HPDE6-E6E7 (cell line): ENCODE data around the gene MFSD6L.
"Not testable (repeated sequence)": the region's sequence is repeated elsewhere in the genome, so short reads cannot be mapped to it uniquely, and the experiment has no call there.

ENCODE experiments used
- DNase-seq: peaks from one replicate; pipeline ENCODE4 v3.0.0; 2011; ENCODE audit warnings: missing footprints; ENCODE audit errors: extremely low spot score

The MFSD6L gene

GRCh38 chr17:8825802-8826201 is 26.6 kb upstream of the MFSD6L start:
- DNase-seq = no peak

- no peak for DNase-seq
These were observed 24.1 kb upstream of the MFSD6L start for GRCh38 chr17:8823279-8823678.

DNA sequence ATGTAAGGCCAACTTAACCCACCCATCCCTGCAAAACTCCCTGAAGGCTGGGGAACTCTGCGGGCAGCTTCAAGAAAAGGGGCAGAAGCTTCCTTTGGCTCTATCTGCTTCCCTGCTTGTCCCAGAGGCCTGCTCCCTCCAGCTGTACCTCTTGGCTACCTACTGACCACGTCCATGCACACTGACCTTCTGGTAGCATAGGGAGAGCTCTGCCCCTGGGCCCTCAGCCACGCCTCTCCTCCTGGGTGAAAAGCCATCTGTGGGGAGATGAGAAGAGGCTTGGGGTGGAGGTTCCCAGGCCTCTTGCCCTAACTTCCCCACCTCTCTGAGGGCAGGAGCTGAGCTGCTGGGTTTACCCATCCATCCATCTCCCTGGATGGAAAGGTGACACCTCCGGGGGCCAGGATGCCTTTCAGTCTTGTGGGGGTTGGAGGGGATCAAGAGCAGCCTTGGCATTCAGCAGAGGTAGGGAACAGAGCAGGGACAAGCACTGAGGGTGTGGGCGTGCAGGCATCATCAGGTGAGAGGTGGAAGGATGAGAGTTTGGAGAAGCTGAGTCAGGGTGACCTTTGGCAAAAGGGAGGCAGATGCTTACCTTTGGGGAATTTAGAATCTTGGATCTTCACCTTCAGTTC is 23.4 kb upstream of the MFSD6L start:
- no peak for DNase-seq

DNA sequence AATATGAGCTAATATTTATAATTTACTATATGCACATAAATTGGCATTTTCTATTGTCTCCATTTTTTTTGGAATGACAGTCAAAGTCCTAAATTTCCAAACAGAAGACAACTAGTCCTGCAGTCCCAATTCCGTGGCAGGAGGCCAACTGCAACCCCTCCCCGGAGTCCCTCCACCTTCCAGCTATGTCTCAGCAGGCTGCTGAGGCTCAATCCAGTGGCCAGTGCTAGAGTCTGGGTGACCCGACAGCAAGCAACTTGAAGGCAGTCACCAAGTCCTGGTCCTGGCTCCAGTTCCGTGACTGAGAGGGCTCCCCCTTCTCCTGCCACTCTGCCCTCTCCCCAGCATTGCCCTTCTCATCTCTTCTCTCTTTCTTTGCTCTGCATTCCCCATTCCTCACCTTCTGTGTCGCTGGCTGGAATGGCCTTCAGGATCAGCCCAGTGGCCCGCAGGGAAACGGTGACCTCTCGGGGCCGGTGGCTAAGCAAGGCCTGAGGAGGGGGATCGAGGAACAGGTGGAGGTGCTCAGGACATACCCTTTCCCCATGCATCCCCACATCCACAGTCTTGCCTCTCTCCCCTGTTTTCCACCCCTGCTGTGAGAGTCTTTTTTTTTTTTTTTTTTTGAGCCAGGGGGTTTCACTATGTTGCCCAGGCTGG is 22.4 kb upstream of the MFSD6L start:
- DNase-seq = no peak

GRCh38 chr17:8820311-8821010 is 21.3 kb upstream of the MFSD6L start:
- DNase-seq = no peak

DNA sequence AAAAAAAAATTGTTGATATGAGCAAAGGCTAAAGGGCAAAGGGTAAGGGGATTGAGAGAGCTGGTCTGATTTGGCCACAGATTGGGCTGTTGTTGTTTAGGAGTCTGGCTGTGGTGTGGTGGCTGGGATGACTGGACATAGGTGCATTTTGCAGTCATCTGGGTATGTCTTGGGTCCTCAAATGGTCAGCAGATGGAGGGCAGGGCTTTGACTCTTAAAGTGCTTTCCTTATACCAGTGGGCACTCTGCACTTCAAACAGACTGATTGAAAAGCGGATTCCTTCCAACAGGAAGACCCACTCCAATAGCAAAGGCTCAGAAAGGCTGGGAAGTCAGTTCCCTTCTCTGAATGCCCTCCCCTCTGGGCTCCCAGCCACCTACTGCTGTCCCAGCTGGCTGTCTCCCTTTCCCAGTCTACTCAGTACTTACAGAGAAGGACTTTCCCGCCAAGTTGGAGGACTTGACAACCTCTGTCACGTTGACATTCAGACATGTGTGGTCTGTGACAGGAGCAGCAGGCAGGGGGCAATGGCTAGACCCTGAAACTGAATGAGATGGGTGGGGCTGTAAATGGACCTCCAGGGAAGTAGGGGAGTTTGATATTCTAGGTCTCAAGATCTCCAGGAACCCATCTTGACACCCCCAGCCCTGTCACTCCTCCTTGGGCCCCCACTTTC is 19.6 kb upstream of the MFSD6L start:
- DNase-seq = no peak

- DNase-seq = no peak
These were observed 18.9 kb upstream of the MFSD6L start for GRCh38 chr17:8818047-8818446.

DNA sequence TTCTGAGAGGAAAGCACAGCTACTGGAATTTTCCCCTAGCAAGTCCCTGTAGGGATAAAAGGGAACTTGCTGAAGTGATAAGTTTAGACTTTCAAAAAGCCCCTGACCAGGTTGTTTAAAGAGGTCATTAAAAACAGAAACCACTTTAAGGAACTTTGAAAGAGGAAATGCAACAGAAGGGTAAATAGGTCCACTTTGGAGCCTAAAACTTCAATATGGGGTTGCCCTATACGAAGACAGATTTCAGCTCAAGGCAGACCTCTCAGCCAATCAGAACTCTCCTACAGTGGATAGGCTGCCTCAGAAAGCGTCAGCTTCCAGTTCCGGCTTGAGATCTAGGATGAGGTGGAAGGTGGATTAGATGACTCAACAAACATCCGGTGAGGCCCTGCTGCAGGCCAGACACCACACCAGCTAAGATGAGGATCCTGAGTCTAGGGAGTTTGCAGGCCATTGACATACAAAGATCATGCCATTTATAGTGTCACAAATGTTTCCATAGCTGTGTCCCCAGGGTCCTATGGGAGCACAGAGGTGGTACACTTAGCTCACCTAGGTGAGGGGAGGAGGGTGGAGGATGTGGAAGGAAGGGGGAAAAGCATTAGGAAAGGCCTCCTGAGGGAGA is 7.9 kb upstream of the MFSD6L start:
- DNase-seq = no peak

DNA sequence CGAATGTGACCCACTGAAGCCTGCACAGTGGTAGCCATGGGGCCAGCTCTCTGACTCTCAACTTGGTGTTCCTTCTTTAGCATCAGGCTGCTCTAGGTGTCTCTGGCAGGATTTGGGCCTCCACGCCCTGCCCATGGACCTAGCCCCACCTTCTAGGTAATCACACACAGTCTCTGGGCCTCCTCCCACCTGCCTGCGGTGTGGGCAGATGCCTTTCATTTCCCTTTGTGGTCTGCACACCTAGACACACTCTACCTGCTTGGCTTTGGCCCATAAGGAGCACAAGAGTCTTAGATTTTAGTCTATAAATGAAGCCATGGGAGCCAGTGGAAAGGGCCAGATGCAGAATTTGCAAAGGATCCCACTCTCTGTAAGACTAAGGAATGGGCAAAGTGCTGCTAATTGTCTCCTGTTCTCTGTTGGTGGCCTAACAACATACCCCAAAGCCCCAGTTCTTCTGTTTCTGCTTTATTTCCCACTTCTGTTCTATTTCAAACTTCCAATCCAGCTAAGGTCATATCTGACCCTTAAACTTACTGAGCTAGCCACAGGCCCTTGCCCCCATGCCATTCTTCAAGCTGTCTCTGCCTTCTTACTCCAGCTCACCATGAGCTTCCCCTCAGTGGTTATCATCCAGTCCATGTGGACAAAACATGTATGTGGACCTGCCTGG is 7.2 kb upstream of the MFSD6L start:
- no peak for DNase-seq

GRCh38 chr17:8805396-8805795 is 6.2 kb upstream of the MFSD6L start:
- DNase-seq = not testable (repeated sequence)

DNA sequence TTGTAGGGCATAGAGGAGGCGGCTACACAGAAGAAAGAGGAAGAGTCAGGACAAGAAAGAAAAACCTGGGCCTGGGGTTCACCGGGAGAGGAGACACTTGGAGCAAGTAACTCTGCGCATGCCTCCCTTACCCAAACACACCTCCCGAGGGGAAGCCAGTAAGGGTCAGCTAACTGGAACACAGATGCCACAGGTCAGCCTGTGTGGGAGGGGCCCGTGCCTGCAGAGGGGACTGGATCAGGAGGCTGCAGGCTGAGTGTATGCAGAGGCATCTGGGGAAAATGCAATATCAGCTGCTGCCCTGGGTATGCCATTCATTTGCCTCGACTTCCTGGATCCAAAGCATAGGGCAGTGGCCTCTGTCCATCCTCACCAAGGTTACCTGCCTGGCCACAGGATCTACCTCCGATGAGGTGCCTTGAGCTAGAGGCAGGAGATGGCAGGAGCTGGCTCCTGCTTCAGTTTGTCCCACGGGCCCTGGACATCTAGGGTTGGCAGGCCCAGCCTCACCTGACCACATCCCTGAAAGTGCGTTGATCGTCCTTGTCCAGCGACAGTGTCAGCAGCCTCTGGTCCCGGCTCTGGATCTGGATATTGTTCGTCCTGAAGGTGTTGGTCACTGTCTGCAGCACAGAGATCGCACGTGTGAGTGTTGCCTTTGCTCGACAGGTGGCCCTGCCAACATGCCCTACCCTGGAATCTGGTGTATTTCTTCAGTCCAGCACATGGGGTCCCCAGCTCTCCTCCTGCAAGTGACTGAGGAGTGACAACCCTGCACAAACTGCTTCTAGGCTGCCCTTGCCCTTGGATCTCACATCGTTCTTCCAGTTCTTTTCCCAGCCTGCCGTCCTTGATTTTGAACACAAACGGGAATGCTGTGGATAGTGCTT is 4.6 kb upstream of the MFSD6L start:
- DNase-seq = no peak

DNA sequence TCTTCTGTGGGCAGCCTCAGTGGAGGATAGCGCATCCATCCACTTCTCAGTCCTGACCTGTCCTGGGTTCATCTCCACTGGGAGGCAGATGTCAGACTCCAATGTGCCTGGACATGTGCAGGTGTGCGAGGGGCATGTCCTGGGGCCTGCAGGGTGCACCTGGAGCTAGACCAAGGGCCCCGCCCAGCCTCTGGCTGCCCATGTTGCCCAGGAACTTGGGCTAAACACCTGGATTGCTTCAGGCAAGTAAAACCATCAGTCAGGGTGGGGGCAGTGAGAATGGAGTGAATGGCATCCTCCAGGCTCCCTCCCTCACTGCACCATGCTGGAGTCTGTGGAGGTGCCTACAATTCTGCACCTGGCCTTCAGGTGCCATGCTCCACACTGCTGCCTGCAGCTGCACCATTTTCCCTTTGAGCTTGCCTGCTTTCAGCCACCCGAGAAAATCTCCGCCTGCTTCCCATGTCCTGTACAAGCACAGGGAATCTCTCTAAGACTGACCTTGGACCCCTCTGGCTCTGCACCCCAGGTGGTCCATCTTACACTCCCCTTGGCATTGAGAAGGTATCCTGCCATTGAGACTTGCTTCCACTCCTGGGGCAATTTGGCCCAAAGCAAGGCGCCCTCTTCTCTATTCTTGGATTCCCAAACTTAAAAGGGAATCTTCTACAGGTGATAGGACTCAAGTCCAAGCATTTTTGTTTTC is 2.1 kb upstream of the MFSD6L start:
- no peak for DNase-seq

DNA sequence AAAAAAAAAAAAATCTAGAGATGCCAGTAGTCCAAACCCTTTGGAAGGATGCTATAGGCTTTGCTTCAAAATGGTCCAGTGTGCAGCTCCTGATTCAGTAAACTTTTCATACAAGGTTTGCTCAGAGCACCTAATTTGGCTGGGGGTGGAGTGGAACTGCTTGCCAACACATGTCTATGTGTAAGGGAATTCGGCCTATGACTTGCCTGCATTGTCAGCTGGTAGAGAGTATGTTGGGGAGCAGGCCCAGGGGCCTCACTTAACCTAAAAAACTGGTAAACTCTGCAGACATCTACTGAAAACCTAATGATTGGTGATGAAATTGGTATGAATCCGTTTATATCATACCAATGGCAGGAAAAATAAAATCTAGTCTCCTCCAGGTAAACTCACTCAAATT is 1.5 kb upstream of the MFSD6L start:
- DNase-seq = no peak

DNA sequence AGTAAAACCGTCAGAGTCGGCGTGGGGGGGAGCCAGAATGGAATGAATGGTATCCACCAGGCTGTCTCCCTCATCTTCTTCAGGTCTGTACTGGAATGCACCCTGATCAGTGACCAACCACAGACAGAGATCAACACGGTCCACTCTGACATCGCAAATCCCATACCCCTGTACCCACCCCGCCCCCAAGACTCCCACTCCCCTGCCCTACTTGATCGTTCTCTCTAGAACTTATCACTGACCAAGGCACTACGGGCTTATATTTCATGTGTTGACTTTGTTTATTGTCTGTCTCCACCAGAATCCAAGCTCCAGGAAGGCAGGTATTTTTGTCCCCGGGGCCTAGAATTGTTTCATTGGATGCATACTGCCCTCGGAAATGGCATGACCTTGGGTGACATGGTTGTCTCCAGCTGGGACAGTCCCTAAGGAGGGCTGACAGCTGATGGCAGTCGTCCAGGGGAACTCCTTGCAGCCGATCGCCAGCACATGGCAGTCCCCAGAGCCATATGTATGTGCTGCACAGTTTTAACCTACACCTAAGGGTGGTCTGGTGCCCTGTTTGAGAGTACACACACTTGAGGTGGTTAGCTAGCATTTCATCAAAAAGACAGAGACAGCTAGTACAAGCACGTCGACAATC is 526 bp upstream of the MFSD6L start:
- no peak for DNase-seq

GRCh38 chr17:8798176-8798845 is 854 bp downstream of the MFSD6L start:
- DNase-seq = no peak

GRCh38 chr17:8797621-8798175 is 1.5 kb downstream of the MFSD6L start:
- DNase-seq = no peak

DNA sequence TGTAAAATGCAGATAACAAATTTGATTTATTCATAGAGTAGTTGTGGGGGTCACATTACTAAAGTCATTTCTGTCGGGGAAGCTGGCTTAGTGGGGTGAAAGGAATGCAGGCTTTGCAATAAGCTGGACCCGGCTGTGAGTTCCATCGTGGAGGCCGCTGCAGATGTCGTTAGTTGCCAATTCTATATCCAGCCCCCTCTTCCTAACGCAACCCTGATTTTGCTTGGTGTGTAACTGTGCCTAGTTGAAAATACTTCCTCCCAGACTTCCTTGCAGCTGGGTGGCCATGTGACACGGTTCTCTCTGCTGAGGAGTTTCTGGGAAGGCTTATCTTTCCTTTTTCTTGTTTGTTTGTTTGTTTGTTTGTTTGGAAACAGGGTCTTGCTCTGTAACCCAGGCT is 4.5 kb downstream of the MFSD6L start:
- DNase-seq = no peak

DNA sequence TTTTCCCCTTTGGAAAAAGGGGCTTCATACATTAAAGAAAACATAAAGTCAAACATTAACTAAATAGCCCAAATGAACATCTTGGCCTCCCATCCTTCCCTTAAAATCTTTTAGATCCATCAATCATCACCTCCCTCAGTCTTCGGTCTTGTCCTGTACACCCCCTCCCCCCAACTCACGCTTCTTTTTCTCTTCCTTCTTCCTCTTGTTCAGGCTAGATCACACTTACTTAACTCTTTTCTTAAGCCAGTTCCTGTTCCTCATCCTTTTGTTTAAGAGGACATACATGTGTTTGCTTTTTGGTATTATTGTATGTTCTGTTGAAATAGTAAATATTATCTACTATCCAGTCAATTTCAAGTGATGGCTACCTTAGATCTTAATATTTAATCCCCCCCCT is 5.5 kb downstream of the MFSD6L start:
- no peak for DNase-seq

- no peak for DNase-seq
These were observed 6.5 kb downstream of the MFSD6L start for GRCh38 chr17:8792646-8793045.
